NK-92 (cell line): ENCODE measurements around the gene RBM11.
"Not testable (repeated sequence)": the region's sequence is repeated elsewhere in the genome, so short reads cannot be mapped to it uniquely, and the experiment has no call there.

Experiments
- DNase-seq: peaks from one replicate; lab custom pipeline; 2025; ENCODE audit not compliant: unreplicated experiment; lab: John Stamatoyannopoulos, UW

Gene RBM11, protein sequence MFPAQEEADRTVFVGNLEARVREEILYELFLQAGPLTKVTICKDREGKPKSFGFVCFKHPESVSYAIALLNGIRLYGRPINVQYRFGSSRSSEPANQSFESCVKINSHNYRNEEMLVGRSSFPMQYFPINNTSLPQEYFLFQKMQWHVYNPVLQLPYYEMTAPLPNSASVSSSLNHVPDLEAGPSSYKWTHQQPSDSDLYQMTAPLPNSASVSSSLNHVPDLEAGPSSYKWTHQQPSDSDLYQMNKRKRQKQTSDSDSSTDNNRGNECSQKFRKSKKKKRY

DNA sequence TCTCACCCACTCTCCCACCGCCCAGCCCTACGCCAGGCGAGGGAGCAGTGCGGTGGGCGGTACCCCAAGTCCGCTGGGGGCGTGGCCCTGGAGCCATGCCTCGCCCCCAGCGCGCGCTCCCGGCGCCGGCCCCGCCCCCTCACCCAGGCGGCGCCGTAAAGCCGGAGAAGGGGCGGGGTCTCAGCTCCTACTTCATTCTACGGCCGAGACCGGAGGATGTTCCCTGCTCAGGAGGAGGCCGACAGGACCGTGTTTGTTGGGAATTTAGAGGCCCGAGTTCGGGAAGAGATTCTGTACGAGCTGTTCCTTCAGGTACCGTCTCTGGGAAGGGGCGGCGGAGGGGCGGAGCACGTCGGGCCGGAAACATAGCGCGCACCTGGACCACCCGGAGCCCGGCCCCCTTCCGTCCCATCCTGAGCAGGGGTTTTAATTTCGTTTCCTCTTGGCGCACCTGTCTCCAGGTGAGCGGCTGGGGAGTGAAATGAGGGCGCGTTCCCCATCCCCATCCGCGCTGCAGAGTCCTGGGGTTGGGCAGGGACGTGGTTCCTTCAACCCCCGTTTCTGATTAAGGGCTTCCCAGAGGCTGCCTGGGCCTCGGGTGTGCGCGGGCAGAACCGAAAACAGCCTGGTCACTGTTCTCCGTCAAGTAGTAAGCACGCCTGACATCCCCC, at the start of gene RBM11:
TSS of gene RBM11 (plus strand) at position 187 of the 671 bp plus-strand sequence. CDS start at position 217, 30 bp downstream.
- no peak for DNase-seq

DNA sequence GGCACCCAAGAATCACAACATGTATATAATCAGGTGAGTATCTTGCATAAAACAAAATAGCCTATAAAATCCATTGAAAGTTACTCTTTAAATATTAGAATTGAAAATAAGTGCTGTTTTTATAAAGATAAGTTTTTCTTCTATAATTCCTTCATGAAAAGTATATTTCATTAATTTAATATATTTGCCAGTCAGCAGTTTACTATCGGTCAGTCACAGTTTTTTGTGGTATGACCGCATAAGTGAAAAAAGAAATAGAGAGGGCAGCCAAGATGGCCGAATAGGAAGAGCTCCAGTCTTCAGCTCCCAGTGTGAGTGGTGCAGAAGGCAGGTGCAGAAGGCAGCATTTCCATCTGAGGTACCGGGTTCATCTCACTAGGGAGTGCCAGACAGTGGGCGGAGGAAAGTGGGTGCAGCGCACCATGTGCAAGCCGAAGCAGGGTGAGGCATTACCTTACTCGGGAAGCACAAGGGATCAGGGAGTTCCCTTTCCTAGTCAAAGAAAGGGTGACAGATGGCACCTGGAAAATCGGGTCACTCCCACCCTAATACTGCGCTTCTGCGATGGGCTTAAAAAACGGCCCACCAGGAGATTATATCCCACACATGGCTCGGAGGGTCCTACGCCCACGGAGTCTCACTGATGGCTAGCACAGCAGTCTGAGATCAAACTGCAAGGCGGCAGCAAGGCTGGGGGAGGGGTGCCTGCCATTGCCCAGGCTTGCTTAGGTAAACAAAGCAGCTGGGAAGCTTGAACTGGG, 49.3 kb upstream of the RBM11 start:
- DNase-seq = not testable (repeated sequence)

- DNase-seq = no peak
Measured at GRCh38 chr21:14206222-14206621, 9.7 kb upstream of the RBM11 start.

DNA sequence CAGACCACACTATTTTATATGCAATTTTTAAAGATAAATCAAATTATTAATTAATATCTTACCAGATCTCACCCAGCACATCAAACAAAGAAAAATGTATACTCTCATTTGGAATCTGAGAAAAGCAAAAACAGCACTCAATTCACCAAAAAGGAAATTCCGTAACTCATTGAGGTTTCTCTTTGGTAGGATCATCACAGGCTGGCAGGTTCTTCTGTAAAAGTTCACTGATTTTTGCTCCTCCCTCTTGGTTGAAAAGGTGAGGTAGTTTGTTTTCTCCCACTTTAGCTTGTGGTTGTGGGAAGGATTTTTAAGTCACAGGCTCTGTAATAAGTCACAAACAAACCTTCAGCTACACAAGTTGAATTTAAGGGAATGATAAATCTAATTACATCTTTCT, 5.2 kb upstream of the RBM11 start, which contains the start of gene LIPI:
TSS of gene LIPI (minus strand) at position 218 of the 400 bp plus-strand sequence. CDS start at position 108, 110 bp downstream.
- no peak for DNase-seq

GRCh38 chr21:14213164-14213563, 2.8 kb upstream of the RBM11 start:
- no peak for DNase-seq

- no peak for DNase-seq
Measured at GRCh38 chr21:14223365-14223764, 7.4 kb downstream of the RBM11 start.

DNA sequence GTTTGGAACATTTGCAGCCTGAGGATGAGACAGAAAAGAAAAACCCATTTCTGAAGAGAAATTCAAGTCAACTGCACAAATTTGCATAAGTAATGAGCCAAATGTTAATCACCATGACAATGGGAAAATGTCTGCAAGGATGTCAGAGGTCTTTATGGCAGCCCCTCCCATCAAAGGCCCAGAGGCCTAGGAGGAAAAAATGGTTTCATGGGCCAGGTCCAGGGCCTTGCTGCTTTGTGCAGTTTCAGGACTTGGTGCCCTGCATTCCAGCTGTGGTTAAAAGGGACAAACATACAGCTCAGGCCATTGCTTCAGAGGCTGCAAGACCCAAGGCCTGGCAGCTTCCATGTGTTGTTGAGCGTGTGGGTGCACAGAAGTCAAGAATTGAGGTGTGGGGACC, 13.4 kb downstream of the RBM11 start:
- no peak for DNase-seq

DNA sequence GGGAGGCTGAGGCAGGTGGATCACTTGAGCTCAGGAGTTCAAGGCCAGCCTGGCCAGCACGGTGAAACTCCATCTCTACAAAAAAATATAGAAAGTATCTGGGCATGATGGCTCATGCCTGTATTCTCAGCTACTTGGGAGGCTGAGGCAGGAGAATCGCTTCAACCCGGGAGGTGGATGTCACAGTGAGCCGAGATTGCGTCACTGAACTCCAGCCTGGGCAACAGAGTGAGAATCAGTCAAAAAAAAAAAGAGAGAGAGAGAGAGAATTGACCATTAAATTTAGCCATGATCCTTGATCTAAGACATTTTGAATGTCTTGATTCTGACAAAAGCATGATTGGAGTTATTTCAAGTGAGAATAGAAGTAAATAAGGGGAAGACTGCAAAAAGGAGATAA, 19.1 kb downstream of the RBM11 start:
- no peak for DNase-seq

DNA sequence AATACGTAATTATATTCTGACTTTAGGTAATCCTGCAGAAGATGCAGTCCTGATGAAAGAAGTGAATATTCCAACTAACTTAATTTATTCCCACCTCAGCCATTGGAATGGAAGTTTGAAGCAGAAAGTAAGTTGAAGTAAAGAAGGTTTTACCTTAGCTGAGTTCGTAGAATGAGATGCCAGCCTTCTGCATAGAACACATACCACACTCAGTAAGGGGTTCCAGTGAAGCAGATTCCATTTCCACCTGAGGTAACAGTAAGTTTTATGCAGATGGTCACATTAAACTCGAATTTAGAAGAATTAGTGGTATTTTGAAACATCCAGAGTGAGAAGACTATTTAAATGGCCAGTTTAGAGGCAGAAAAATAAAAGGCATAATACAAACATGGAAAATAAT, 20.2 kb downstream of the RBM11 start:
- DNase-seq = no peak

GRCh38 chr21:14239281-14239680, 23.3 kb downstream of the RBM11 start:
- DNase-seq = no peak

DNA sequence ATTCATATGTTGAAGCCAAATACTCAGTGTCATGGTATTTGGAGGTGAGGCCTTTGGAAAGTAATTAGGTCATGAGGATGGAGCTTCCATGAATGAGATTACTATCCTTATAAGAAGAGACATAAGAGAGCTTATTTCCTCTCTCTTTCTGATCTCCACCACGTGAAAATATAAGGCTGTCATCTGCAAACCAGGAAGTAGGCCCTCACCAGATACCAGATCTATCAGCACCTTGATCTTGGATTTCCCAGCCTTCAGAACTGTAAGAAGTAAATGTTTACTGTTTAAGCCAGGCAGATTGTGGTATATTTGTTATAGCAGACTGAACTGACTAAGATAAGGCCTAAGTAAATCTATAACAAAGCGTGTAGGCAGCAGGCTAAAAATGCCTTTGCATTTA, 25.3 kb downstream of the RBM11 start:
- DNase-seq = no peak

DNA sequence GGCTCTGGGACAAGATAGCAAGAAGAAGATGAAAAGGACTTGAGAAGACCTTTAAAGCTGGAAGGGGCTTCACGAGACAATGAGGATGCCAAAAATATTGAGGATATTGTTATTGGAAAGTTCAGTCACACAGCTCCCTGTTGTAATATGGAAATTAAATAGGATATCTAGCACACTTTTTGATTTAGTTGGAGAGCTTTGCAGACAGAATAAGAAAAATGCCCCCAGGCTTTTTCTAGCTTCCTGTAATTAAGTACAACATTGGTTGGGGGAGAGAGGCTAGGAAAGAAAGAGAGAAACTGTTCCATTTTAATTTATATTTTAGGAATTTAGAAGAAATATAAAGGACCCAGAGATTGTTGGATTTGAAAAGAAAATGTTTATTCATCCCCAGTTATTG, 27.5 kb downstream of the RBM11 start:
- no peak for DNase-seq

GRCh38 chr21:14243874-14244273, 27.9 kb downstream of the RBM11 start:
- no peak for DNase-seq

DNA sequence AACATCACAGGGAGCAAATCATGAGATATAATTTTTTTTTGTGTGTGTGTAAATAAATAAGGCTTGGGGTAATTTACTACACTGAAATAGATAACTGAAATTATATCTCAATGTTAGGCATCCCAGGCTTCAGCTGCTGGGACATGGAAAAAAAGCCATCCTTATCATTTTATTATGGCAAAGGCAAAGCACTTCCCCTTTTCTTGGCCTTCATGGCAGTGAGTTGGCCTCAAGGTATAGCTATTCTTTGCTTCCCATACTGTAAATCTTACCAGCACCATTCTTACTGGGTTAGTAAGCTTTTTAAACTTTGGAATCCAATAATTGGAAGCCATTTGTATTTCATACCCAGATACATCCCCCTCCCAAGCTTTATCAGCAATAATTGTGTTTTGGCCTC, 29.0 kb downstream of the RBM11 start:
- DNase-seq = no peak

DNA sequence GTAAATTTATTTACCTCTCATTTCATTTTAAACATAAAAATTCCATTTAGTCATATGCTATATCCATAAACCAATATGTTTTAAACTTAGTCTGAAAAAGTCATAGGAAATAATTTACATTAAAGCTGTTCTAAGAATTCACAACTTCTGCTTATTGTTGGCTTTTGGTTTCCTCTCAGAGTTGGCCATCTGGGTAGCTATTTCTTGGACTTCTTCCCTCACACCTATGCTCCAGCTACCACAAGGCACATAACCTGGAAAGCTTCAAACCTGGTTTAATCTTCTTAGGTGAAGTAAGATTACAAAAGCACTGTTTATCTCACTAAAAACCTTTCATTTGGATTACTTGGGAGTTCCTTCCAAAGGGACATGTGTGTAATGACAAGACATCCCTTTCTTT, 29.8 kb downstream of the RBM11 start:
- no peak for DNase-seq

DNA sequence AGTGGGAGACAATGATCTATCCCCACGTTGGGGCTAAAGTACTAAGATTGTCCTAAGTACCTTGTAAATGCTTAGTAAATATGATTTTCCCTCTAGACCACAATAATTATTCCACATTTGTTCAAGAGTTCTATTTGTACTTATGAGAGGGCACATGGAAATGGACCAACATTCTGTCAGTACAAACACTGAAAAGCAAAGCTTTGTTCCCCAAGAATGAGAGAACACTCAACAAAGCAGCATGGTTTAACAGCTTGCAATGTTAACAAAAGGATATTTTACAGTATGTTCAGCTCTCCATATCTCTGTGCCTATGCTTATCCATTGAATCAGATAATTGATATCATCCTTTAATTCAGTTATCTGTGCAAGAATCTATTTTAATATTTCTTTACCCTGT, 35.4 kb downstream of the RBM11 start:
- DNase-seq = no peak

GRCh38 chr21:14259747-14260146, 43.8 kb downstream of the RBM11 start:
- no peak for DNase-seq

DNA sequence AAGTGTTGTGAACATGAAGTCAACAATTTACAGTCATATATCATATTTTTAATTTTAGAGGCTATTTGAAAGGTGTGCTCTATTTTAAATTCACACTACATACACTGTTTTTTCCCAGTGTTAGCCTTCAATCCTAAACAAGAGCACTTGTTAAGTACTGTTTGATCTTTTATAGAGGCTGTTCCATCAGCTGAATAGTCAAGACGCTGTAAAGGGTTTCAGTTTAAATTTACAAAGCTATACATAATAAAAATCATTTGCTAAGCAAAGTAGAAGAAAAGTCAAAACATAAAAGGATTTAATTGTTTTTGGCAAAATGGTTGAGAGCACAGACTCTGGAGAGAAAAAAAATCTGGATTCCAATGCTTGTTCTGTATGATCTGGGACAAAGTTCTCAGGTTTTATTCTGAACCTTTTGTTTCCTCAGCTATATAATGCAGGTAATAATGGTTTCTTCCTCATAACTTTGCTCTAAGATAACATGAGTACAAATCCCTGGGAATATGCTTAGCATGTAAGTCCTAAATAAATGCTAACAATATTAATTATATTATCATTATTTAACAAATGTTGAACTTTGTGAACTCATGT, 44.3 kb downstream of the RBM11 start:
- no peak for DNase-seq

DNA sequence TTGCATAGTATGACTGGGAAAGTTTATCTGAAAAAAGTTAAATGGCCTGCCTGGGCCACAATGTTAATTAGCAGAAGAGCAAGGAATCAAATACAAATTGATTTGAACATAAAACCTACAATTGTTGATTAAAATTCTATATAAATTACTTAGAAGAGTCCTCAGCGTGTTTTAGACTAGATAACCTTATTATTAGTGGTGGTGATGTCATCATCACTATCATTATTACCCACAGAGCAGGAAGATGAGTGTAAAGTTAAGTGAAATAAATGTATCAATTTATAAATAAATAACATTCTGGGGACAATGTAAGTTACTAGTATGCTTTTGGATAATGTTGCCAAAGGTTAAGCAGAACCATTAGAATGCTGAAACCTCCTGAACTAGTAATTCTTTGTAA, 46.1 kb downstream of the RBM11 start:
- no peak for DNase-seq

DNA sequence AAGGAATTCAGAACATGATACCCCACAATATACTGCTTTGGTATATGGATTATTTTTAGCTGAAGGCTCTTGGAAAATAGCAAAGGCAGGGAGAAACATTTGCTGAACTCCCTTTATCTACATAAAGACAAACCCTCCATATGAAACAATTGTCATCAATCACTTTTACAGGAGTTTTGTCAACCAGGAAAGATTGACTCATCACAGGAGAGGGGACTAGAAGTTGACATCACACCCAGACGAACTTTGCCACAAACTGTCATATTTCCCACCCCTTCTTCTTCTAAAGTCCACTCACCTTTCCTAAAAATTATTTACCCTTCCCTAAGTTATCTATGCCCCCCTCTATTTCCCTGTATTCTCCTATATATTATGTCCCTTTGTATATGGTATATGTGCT, 47.9 kb downstream of the RBM11 start:
- DNase-seq = no peak

- no peak for DNase-seq
Measured at GRCh38 chr21:14265023-14265422, 49.1 kb downstream of the RBM11 start.

DNA sequence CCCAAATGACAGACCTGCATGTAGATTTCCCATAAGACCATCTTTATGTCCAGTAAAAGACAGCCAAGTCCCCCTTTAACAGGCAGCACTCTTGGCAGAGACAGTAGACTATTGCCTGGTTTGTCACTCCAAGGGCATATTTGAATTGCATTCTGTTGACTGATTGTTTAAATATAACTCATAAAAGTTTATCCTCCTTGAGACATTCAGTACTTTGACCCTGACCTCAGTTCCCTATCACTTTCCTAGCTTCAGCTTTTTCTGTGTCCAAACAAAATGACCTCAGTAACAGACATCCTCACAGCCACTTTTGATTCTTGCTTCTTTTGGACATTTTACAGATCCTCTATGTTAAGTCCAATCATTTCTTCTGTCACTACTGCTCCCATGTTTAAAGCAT, 51.1 kb downstream of the RBM11 start:
- DNase-seq = no peak
